Measurements from ENCODE around the gene IGF2BP3. TPM values are rescaled to one million over a fixed set of nuclear protein-coding genes. Genes with fewer than 3 reads are reported as not detected.

The IGF2BP3 gene
- 58.2 and 110 TPM in 2 replicates for total RNA-seq

GRCh38 chr7:23470330-23471105, at the start of gene IGF2BP3:
Gene IGF2BP3 (minus strand): TSS chr7:23470491. CDS start chr7:23470110, 381 bp downstream.

GRCh38 chr7:23298885-23299769, 171.2 kb downstream of the IGF2BP3 start, which contains the start of gene MALSU1:
Gene MALSU1 (plus strand): TSS chr7:23299339. CDS start chr7:23299353, 14 bp downstream.

Other genes with a start within 250 kb of the IGF2BP3 start
- 0.27 and 0.47 TPM in 2 replicates for gene GPNMB, start 223.7 kb downstream of the IGF2BP3 start, total RNA-seq
- 58.5 and 92.1 TPM in 2 replicates for gene MALSU1, start 171.2 kb downstream of the IGF2BP3 start, total RNA-seq
- gene TRA2A, start 61.5 kb upstream of the IGF2BP3 start, total RNA-seq: 36.0 and 44.9 TPM in 2 replicates
- gene CCDC126, start 126.9 kb upstream of the IGF2BP3 start, total RNA-seq: 10.3 and 10.9 TPM in 2 replicates
- 3.4 and 5.0 TPM in 2 replicates for gene FAM221A, start 209.7 kb upstream of the IGF2BP3 start, total RNA-seq
- 0.09 and 0.19 TPM in 2 replicates for gene STK31, start 239.7 kb upstream of the IGF2BP3 start, total RNA-seq

Data from endothelial cell of coronary artery (primary cell).